HG03521 (cell line): ENCODE results near the gene MAP1LC3C.

Experiments used
- ATAC-seq: cut with Tn5 transposase; IDR thresholded peaks from one replicate; pipeline ENCODE4 v1.9.1; 2021; ENCODE audit warnings: mild to moderate bottlenecking, moderate library complexity; ENCODE audit not compliant: unreplicated experiment

Gene MAP1LC3C

GRCh38 chr1:241999026-241999425 lies at the start of gene MAP1LC3C:
Gene MAP1LC3C (minus strand): TSS chr1:241999098. CDS start chr1:241999008, 90 bp downstream.
- ATAC-seq, result no peak

GRCh38 chr1:242043165-242043564 lies 44.3 kb upstream of the MAP1LC3C start:
- no peak for ATAC-seq

DNA sequence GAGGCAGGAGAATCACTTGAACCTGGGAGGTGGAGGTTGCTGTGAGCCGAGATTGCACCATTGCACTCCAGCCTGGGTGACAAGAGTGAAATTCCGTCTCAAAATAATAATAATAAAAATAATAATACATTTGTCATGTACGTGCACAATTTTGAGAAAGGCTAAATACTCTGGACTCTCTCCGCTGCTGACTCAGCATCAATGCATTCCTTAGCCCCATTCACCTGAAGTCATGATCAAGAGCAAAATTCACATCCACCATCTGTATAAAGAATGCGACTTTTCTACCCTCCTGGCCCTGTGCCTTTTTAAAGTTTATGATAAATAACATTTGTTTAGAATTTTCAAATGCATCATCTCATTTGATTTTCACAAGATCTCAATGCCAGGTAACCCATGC lies 35.5 kb upstream of the MAP1LC3C start:
- no peak for ATAC-seq

DNA sequence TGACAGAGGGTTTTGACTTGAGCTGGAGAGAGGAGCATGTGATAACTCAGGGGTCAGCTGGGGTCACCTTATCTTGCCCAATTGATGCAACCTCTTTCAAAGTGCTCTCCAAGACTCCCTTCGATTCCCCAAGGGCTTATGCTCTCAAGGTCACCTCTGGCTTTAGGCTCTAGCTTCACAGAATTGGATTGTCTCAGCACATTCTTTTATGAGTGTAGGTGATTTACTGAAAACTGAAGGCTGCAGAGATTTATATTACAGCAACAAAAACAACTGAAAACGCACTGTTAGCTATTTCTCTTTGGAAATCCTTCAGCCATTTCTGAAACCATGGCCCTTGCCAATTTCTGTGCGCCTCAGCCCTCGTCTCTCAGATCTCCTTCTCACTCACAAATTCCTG lies 34.5 kb upstream of the MAP1LC3C start:
- no peak for ATAC-seq

- no peak for ATAC-seq
These were observed 31.2 kb upstream of the MAP1LC3C start for GRCh38 chr1:242030071-242030470.

GRCh38 chr1:242025681-242026080 lies 26.8 kb upstream of the MAP1LC3C start:
- ATAC-seq, result no peak

DNA sequence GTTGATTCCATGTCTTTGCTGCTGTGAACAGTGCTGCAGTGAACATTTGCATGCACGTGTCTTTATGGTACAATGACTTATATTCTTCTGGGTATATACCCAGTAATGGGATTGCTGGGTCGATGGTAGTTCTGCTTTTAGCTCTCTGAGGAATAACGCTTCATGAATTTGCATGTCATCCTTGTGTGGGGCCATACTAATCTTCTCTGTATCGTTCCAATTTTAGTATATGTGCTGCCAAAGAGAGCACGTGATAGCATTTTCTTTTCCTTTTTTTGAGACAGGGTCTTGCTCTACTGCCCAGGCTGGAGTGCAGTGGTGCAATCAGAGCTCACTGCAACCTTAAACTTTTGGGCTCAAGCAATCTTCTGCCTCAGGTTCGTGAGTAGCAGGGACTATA lies 24.9 kb upstream of the MAP1LC3C start:
- ATAC-seq, result no peak

- no peak for ATAC-seq
These were observed 20.1 kb upstream of the MAP1LC3C start for GRCh38 chr1:242019018-242019417.

DNA sequence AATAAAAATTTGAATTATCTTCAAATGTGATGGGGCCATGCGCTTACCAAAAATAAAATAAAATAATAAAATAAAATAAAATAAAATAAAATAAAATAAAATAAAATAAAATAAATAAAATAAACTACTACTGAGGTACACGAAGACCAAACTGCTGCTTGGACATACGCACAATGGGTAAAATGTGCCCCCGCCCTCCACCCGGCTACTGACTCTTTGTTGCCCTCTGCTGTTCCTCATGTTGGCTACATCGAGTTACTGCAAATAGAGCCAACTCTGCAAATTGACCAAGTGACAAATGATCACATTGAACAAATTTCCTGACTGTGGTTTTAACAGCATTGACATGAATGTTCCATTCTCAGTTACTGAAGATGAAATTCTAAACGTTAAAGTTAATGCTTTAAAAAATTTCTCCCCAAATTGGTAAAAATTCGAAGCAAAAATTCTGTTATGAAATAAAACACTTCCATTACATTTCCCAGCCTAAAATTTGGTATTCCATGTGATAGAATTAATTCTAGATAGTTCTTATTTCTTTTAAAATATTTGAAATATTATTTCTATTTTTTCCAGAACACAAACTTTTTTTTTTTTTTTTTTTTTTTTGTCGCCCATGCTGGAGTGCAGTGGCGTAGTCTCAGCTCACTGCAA lies 18.8 kb upstream of the MAP1LC3C start:
- ATAC-seq, result peak; percentile 82

DNA sequence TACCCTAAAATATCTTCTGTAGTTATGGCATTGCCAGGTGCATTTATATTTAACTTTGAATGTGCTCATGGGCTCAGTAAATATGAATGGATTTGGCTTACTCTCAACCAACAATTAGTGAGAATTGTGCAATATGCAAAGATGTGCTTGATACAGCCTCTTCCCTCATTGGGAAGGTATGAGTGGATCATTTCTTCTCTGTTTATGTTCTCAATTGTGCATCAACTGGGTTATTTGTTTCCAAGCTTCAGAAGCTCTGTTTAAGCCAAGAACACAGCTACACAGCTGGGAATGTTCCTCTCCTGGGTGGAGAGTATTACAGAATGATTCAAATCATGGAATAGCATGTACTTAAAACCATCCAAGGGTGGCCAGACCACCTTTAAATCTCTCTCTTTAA lies 17.6 kb upstream of the MAP1LC3C start:
- ATAC-seq, result no peak

GRCh38 chr1:242011894-242012660 lies 13.2 kb upstream of the MAP1LC3C start:
- ATAC-seq, result no peak

DNA sequence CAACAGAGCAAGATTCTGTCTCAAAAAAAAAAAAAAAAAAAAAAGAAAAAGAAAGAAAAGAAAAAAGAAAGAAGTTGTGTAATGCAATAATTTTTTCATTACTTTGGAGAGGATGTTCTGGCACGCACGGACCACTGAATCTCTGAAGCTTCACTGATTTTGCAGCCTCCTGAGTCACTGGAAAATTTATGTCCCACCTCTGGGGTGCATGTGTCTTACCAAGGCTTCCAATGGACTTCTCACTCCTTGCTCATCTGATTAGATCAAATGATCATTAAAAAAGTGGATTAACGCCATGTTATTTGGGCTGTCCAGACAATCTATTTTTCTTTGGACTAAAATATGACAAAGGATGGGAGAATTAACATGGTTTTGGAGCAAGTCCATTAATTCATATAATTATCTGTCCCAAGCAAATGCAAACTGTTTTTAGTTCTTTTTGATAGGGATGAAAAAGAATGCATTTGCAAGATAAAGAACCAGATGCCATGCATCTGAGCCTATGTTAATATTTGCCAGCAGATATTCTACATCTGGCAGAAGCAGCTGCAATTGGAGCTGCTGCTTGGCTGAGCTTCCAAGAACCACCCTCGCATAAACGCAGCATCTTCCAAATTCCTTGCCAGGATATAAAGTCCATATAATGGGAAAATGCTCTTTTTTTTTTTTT lies 10.1 kb upstream of the MAP1LC3C start:
- no peak for ATAC-seq

GRCh38 chr1:242006976-242007375 lies 8.1 kb upstream of the MAP1LC3C start:
- no peak for ATAC-seq

GRCh38 chr1:242005866-242006535 lies 7.1 kb upstream of the MAP1LC3C start:
- no peak for ATAC-seq

GRCh38 chr1:242004751-242005495 lies 6.0 kb upstream of the MAP1LC3C start:
- ATAC-seq, result no peak

- no peak for ATAC-seq
These were observed 3.6 kb upstream of the MAP1LC3C start for GRCh38 chr1:242002510-242002909.

DNA sequence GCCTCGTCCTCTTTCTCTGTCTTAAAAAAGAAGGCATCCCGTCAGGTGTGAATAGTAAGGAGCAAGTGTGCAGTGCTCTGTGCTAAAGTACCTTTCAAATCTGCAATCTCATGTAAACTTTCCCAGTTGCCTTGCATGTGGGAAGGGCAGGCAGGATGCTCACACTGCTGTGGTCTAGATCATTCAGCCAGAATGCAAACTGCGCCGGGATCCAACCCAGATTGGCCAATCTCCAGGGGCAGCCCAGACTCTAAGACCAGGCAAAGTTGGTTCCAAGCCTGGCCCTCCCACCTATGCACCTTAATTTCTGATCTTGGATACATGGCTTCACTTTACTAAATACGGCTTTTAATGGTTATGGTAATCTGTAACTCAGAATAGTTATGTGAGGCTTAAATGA lies 3.2 kb upstream of the MAP1LC3C start:
- no peak for ATAC-seq

- ATAC-seq, result no peak
These were observed 1.5 kb upstream of the MAP1LC3C start for GRCh38 chr1:242000434-242000833.

DNA sequence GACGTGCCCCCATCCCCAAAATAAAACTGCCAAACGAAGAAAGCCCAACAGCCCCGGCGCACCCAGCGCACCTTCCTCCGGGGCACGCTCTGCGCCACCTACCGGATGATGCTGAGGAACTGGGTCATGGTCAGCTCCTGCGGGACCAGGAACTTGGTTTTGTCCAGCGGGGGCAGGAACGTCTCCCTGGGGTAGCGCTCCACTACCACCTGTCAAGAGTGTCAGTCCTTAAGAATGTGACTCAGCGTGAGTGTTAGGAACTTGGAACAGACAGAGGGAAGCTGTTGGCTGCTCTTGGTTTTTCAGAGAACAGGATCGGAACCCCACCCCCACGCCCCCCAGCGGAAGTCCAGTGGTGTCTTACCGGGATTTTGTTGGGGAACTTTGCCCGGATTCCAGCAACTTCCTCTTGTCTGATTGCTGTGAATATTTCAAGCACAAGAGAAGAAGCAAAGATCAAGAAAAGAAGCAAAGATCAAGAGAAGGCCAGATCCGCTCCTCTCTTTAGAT lies 431 bp downstream of the MAP1LC3C start:
- peak; percentile 54 for ATAC-seq

DNA sequence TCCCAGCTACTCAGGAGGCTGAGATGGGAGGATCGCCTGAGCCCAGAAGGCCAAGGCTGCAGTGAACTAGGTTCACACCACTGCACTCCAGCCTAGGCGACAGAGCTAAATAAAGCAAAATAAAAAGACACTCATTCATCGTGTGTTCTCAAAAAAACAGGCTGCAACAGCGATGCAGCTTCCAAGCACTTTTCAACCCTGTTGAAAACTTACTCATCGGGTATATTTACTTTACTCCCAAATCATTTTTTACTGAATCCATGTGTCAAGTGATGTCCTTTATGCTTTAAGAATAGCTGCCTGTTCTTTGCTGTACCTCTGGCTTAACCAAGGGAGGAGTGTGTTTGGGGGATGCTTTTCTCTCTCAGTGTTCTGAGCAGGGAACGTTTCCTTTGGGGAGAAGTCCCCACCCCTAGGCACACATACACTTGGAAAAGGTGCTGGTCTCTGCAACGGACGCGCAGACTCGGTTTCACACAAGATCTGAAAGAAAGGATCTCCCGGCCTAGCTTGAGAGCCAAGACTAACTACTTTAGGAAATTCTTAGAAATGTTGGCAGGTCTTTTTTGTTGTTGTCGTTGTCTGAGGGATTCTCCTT lies 1.4 kb downstream of the MAP1LC3C start:
- ATAC-seq, result no peak
